HG02642 (cell line): ENCODE results near the gene NFIX.
"Not testable (repeated sequence)": the region's sequence is repeated elsewhere in the genome, so short reads cannot be mapped to it uniquely, and the experiment has no call there.

ENCODE experiments used
- ATAC-seq: cut with Tn5 transposase; IDR thresholded peaks from one replicate; pipeline ENCODE4 v1.9.1; 2021; ENCODE audit warnings: mild to moderate bottlenecking; ENCODE audit not compliant: unreplicated experiment, poor library complexity

Gene NFIX

GRCh38 chr19:12957389-12957952, 37.8 kb upstream of the NFIX start:
- ATAC-seq, result not testable (repeated sequence)

DNA sequence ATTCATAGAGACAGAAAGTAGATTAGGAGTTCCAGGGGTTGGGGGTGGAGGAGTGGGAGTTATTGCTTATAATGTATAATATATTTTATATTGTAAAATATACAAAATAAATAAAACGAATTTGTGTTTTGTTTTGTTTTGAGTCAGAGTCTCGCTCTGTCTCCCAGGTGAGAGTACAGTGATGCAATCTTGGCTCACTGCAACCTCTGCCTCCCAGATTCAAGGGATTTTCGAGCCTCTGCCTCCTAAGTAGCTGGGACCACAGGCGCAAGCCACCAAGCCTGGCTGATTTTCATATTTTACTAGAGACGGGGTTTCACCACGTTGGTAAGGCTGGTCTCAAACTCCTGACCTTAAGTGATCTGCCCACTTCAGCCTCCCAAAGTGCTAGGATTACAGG, 35.8 kb upstream of the NFIX start:
- no peak for ATAC-seq

DNA sequence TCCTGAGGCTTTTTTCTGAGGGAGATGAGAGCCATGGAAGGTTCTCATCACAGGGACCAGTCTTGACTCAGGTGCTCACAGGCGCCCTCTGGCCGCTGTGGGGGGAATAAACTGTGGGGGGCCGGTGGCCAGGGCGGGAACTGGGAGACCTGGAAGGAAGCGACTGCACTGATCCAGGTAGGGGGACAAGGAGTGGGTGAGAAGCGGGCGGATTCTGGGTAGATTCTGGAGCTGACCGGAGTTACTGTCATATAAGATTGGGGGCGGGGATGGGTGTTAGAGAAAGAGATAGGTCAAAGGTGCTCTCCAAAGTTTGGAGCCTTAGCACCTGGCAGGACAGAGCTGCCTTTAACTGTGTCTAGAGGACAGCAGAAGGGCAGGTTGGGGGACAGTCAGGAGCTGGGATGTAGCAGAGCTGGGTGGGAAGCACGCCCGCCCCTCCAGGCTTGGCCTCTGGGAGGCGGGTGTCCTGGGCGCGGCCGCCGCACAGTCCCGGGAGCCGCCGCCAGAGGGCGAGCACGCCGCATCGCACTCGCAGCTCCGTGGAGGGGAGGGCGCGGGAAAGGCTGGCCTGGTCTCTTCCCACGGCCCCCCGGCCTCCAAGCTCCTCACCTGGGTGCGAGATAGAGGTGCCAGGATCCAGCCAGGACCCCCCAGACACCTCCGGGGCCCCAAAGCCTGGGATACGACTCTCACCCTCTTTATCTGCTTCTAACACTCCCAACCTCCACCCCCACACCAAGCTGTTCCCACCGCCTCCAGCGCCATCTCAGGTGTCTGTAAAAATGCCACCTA, 30.1 kb upstream of the NFIX start:
- ATAC-seq, result peak; percentile 92

DNA sequence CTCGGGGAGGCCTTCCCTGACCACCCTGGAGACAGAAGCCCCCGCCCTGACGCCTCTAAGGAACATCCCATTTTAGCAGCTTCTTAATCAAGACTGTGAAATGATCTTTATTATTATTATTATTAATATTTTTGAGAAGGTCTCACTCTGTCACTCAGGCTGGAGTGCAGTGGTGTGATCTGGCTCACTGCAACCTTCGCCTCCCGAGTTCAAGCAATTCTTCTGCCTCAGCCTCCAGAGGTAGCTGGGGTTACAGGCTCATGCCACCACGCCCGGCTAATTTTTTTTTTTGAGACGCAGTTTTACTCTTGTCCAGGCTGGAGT, 29.5 kb upstream of the NFIX start:
- no peak for ATAC-seq

GRCh38 chr19:12967907-12968306, 27.4 kb upstream of the NFIX start:
- no peak for ATAC-seq

DNA sequence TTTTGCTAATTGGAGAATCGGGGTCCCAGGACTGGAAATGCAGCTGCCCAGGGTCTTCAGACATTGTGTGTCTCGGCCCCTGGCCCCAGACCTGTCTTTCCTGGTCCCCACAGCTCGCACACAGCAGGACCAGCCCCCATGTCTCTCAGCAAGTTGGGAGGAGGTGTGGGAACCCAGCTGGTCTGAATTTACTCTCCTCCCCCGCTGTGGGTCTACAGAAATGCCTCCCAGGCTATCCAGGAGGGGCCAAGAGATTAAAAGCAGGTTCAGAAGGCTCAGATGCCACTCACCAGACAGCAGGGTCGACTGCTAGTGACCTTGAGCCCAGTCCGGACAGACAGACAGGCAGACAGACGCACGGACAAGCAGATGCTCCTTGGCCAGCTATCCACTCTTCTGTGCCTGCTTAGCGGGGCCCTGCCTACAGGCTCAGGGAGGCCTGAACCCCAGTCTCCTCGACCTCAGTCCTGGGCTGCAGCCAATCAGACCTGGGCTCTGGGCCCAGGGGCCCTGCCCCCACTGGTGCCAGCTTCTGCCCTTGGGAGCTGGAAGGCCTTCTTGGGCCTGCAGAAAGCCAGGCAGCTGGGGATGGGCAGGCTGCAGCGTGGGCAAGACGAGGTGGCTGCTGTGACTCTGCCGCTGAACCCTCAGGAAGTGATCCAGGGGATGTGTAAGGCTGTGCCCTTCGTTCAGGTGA, 25.8 kb upstream of the NFIX start, which contains the start of gene DAND5:
Gene DAND5, plus strand, starts transcription at position 285 of the 697 bp plus-strand sequence. Its CDS starts 85 bp downstream, at position 370.
- no peak for ATAC-seq

DNA sequence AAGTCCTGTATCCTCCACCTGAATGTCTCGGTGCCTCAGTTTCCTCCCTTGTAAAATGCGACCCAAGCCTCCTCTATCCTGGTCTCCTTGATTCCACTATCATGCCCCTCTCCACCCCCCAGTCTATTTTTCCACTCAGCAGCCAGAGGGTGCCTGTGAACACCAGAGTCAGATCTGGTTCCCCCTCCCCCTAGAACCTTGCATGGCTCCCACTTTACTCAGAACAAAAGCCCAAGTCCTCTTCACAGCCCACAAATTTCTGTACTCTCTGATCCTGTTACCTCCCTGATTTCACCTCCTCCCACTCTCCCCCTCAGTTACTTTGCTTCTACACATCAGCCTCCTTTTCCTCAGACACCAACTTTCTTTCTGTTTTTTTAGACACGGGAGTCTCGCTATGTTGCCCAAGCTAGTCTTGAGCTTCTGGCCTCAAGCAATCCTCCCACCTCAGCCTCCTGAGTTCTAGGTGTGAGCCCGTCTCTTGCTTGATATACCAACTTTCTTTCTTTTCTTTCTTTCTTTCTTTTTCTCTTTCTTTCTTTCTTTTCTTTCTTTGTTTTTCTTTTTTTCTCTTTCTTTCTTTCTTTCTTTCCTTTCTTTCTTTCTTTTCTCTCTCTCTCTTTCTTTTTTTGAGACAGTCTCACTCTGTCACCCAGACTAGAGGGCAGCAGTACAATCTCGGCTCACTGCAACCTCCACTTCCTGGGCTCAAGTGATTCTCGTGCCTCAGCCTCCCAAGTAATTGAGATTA, 25.0 kb upstream of the NFIX start:
- ATAC-seq, result no peak

DNA sequence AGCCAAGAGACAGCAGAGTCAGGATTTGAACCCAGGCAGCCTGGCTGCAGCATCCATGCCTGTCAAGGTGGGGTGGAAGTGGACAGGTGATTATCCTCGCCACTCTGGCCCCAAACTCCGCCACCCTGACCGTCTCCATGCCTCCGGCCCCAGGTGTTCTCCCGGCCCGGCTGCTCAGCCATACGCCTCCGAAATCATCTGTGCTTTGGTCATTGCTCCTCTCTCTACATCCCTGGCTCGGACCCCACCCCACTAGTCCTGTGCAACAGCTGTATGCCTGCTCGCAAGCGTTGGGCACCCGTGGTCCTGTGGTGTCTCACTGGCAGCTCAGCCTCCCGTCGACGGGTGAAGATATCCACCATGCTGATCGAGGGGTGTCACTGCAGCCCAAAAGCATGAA, 22.0 kb upstream of the NFIX start:
- ATAC-seq, result no peak

DNA sequence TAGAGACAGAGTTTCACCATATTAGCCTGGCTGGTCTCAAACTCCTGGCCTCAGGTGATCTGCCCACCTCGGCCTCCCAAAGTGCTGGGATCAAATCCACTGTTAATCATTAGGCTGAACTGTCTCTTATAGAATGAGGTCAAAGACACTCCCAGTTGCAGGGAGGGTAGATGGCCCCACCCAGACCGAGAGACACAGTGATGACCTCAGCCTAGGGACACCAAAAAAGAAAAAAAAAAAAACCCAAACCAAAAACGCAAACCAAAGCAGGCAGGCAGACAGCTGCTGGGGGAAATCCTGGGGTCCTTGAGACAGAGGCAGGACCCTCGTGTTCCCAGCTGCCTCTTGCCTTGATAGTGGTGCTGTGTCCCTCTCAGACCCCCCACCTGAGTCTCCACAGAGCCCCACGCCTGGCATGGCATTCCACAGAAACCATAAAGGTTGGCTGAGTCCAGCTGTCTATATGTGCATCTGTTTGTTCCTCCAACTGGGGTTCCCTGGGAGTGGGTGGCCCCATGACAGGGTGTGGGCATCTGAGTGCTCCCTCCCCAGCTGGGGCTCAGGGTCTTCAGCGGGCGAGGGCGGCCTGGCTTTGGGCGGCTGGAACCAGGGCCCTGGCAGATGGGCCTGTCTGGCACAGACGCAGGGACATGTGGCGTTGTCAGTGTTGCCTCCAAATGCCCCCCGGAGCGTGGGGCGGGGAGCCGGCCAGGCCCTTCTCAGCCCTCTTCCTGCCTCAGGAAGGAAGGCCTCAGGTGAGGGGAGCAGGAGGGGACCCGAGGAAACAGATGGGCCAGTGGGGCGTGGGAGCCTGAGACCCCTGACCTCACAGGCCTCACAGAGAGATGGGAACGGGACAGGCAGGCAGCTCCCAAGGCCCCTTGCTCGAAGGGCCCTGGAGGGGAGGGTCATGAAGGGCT, 20.7 kb upstream of the NFIX start:
- no peak for ATAC-seq

GRCh38 chr19:12975221-12975741, 20.0 kb upstream of the NFIX start:
- ATAC-seq, result no peak

GRCh38 chr19:12976109-12976508, 19.2 kb upstream of the NFIX start:
- ATAC-seq, result not testable (repeated sequence)

- no peak for ATAC-seq
These were observed 15.3 kb upstream of the NFIX start for GRCh38 chr19:12979974-12980373.

DNA sequence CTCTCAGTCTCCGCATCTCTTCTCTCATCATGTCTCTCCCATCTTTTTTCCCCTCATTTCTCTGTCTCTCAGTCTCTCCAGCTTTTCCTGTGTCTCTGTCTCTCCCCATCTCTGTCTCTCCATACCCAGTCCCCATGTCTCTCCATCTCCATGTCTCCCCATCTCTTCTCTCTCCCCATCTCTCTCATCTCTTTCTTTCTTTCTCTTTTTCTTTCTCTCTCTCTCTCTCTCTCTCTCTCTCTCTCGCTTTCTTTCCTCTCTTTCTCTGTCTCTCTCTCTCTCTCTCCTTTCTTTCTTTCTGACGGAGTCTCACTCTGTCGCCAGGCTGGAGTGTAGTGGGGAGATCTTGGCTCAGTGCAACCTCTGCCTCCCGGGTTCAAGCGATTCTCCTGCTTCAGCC, 12.6 kb upstream of the NFIX start:
- ATAC-seq, result no peak

DNA sequence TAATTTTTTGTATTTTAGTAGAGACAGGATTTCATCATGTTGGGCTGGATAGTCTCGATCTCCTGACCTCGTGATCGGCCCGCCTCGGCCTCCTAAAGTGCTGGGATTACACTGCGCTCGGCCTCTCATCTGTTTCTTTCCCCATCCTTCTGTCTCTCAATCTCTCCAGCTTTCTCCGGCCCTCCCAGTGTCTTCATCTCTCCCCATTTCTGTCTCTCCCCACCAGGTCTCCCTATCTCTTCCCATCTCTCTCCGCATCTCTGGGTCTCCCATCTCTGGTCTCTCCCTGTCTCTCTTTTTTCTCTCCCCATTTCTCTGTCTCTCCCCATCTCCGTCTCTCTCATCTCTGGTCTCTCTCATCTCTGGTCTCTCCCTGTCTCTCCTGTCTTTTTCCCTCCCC, 12.2 kb upstream of the NFIX start:
- no peak for ATAC-seq

DNA sequence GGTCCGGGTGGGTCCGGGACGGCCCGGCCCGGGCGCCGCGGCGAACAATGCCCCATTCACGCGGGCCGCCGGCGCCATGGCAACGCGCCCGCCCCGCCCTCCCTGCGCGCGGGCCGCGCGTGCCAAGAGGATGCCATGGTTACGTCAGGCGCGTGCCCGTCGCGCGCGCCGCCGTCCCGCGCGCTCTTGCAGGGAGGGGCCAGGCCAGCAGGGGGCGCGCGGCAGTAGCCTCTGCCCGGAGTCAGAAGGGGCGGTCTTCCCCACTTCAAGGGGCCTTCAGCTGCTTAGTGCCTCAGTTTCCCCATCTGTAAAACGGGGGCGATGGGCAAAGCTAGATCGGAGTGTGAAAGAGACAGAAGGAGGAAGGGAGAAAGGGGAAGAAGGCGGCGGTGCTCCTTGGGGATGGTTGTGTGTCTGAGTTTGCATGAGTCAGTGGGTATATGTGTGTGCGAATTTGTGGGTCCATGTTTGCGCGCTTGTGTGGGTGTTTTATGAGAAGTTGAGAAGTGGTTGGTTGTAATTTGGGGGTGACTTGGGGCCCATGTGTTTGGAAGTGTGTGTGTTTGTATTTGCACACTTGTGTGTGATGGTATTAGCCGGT, 11.6 kb upstream of the NFIX start:
- peak; percentile 62 for ATAC-seq

- ATAC-seq, result no peak
These were observed 11.1 kb upstream of the NFIX start for GRCh38 chr19:12984143-12984627.

DNA sequence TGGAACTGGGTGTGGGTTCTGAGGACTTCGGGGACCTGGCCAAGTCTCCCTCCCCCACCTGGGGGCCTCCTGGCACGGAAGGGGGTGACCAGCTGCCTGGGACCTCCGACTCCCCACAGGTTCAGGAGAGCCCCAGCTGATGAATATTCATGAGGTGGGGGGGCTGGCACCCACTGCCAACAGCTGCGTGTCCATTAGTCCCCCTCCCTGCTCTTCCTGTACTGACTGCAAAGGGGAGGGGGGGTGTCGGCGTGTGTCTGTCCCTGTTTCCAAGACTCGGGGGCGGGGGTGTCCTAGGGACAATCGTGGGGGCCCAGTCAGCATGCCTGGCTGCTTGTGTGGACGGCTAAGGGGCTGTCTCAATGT, 10.6 kb upstream of the NFIX start:
- no peak for ATAC-seq

GRCh38 chr19:12985049-12985776, 10.1 kb upstream of the NFIX start:
- no peak for ATAC-seq
